ENCODE results near the gene GSTK1.

GRCh38 chr7:143303733-143304132, 40.5 kb downstream of the GSTK1 start:
- TF ChIP-seq CTCF (IDR thresholded peaks at IDR 0.05; ENCODE audit: low read depth, low read length, missing input control) (no peak), MAX (IDR thresholded peaks at IDR 0.05) (no peak), REST (IDR thresholded peaks at IDR 0.05) (no peak), ATF3 (IDR thresholded peaks at IDR 0.05) (no peak)
